A549 (cell line): Measurements from ENCODE around the gene NRN1. TPM values are rescaled to one million over a fixed set of nuclear protein-coding genes. Genes with fewer than 3 reads are reported as not detected.

Source experiments
- ATAC-seq, 2 experiments: fragments of 200-7000 bp in 1 of 2; fragments of >200 bp in 1 of 2; cut with Nextera tagmentation in 1 of 2; cut with Tn5 transposase in 1 of 2; 3 replicates each; pipeline versions ENCODE4 v1.8.0 to v1.9.1; 2018 to 2020; ENCODE audit warnings: mild to moderate bottlenecking in 1 of 2, moderate library complexity in 1 of 2
- CTCF ChIA-PET: fragments of 300-600 bp; sonication (Branson Sonifier 250); formaldehyde crosslinking; extraction: SDS; loops from one replicate; lab custom pipeline; 2021; ENCODE audit warnings: antibody characterized with exemption, inconsistent platforms; lab: Yijun Ruan, JAX
- POLR2A ChIA-PET: fragments of 350-600 bp; formaldehyde crosslinking; extraction: SDS; loops from one replicate; lab custom pipeline; 2021; ENCODE audit warnings: antibody characterized with exemption, inconsistent platforms; lab: Yijun Ruan, JAX
- DNase-seq, 2 experiments: peaks; one replicate each; pipeline versions ENCODE4 v3.0.0 to v3.0.0-alpha.2; 2011 to 2016; ENCODE audit warnings: low read depth in 1 of 2, low spot score in 1 of 2
- FAIRE-seq: peaks from 2 replicates; lab custom pipeline; 2011; peaks lifted over from hg19 to GRCh38; lab: Jason Lieb, UNC
- H3K27ac ChIP-seq, 2 experiments: fragments of >200 bp; sonication (Bioruptor Twin); formaldehyde crosslinking; 3 replicates each; pipeline ENCODE4 v1.5.1; 2016 to 2017
- H3K4me1 ChIP-seq: fragments of >200 bp; sonication (Bioruptor Twin); formaldehyde crosslinking; 3 replicates; pipeline ENCODE4 v1.6.1; 2016
- H3K4me2 ChIP-seq: fragments of >200 bp; sonication (Bioruptor Twin); formaldehyde crosslinking; 3 replicates; pipeline ENCODE4 v1.6.1; 2016
- H3K4me3 ChIP-seq: fragments of >200 bp; sonication (Bioruptor Twin); formaldehyde crosslinking; 3 replicates; pipeline ENCODE4 v1.5.1; 2016
- H3K9me3 ChIP-seq: fragments of >200 bp; sonication (Bioruptor Twin); formaldehyde crosslinking; 3 replicates; pipeline ENCODE4 v1.6.1; 2016
- BCL3 ChIP-seq: fragments of >200 bp; sonication (Bioruptor Twin); formaldehyde crosslinking; IDR thresholded peaks from 3 replicates; pipeline ENCODE4 v1.6.1; 2016
- CBX2 ChIP-seq: fragments of 200-600 bp; sonication (generic); IDR thresholded peaks from 2 replicates; pipeline ENCODE4 v1.6.1; 2016; ENCODE audit warnings: low read depth, mild to moderate bottlenecking, borderline replicate concordance
- CHD2 ChIP-seq: fragments of 150-350 bp; IDR thresholded peaks from 2 replicates; pipeline ENCODE4 v1.6.1; 2014; ENCODE audit warnings: low read length; ENCODE audit not compliant: partially characterized antibody
- EHMT2 ChIP-seq: fragments of 200-600 bp; sonication (generic); IDR thresholded peaks from 2 replicates; pipeline ENCODE4 v1.6.1; 2016; ENCODE audit warnings: antibody characterized with exemption, low read depth, mild to moderate bottlenecking, moderate library complexity
- ELK1 ChIP-seq: fragments of 150-350 bp; IDR thresholded peaks from 2 replicates; pipeline ENCODE4 v1.6.1; 2014; ENCODE audit warnings: low read depth, mild to moderate bottlenecking, low read length
- FOSL2 ChIP-seq, 2 experiments: fragments of 450-650 bp in 1 of 2; fragments of >200 bp in 1 of 2; sonication (Bioruptor Twin) in 1 of 2; formaldehyde crosslinking; IDR thresholded peaks; 2 replicates each; pipeline versions ENCODE4 v1.5.0 to v1.6.1; 2016 to 2020; ENCODE audit warnings: mild to moderate bottlenecking in 1 of 2, moderate library complexity in 1 of 2
- FOXS1 ChIP-seq: fragments of 250-450 bp; sonication (Bioruptor Pico); IDR thresholded peaks from 2 replicates; pipeline ENCODE4 v1.5.0; 2020; ENCODE audit warnings: mild to moderate bottlenecking, moderate library complexity
- GATA3 ChIP-seq: IDR thresholded peaks from 2 replicates; pipeline ENCODE4 v1.6.1; 2012; ENCODE audit warnings: borderline replicate concordance
- HEYL ChIP-seq: fragments of 250-450 bp; sonication (Bioruptor Pico); IDR thresholded peaks from 2 replicates; pipeline ENCODE4 v1.8.0; 2021; ENCODE audit warnings: mild to moderate bottlenecking, moderate library complexity
- HMGXB4 ChIP-seq: fragments of 250-450 bp; sonication (Bioruptor Pico); IDR thresholded peaks from 2 replicates; pipeline ENCODE4 v1.5.0; 2021; ENCODE audit warnings: mild to moderate bottlenecking, moderate library complexity, borderline replicate concordance
- HOXB5 ChIP-seq: fragments of 250-450 bp; sonication (Bioruptor Pico); IDR thresholded peaks from 2 replicates; pipeline ENCODE4 v1.5.0; 2020; ENCODE audit warnings: mild to moderate bottlenecking, moderate library complexity
- JUNB ChIP-seq: fragments of >200 bp; sonication (Bioruptor Twin); formaldehyde crosslinking; IDR thresholded peaks from 2 replicates; pipeline ENCODE4 v1.6.1; 2016
- MAFK ChIP-seq: fragments of 450-650 bp; IDR thresholded peaks from 2 replicates; pipeline ENCODE4 v1.6.1; 2014; ENCODE audit not compliant: partially characterized antibody
- POLR2AphosphoS2 ChIP-seq: conservative IDR thresholded peaks from 2 replicates; pipeline ENCODE4 v1.6.1; 2012; ENCODE audit warnings: low read length, improper control_type of control experiment, inconsistent platforms
- RAD21 ChIP-seq, 2 experiments: fragments of >200 bp in 1 of 2; sonication (Bioruptor Twin) in 1 of 2; formaldehyde crosslinking in 1 of 2; IDR thresholded peaks in 1 of 2; conservative IDR thresholded peaks in 1 of 2; 2 replicates in 1 of 2; 3 replicates in 1 of 2; pipeline ENCODE4 v1.6.1; 2012 to 2018; ENCODE audit warnings: inconsistent platforms in 1 of 2
- RCOR1 ChIP-seq: fragments of 150-350 bp; IDR thresholded peaks from 2 replicates; pipeline ENCODE4 v1.6.1; 2014; ENCODE audit warnings: antibody characterized with exemption, low read length, low read depth
- SMC3 ChIP-seq: fragments of >200 bp; sonication (Bioruptor Twin); formaldehyde crosslinking; IDR thresholded peaks from 3 replicates; pipeline ENCODE4 v1.6.1; 2018; ENCODE audit warnings: inconsistent platforms
- SREBF2 ChIP-seq: fragments of 450-650 bp; IDR thresholded peaks from 2 replicates; pipeline ENCODE4 v1.6.1; 2014; ENCODE audit warnings: mild to moderate bottlenecking, moderate library complexity
- ZC3H11A ChIP-seq: fragments of 450-650 bp; IDR thresholded peaks from 2 replicates; pipeline ENCODE4 v1.6.1; 2014; ENCODE audit warnings: antibody characterized with exemption, mild to moderate bottlenecking
- ZSCAN20 ChIP-seq: fragments of 250-450 bp; sonication (Bioruptor Pico); IDR thresholded peaks from 2 replicates; pipeline ENCODE4 v1.8.0; 2022; ENCODE audit warnings: mild to moderate bottlenecking, moderate library complexity
- WGBS: methylation state at CpG from one replicate; pipeline ENCODE4 v1.1.6; 2017; ENCODE audit errors: missing lambda C conversion rate; 5-methylcytosine and 5-hydroxymethylcytosine counted together
- polyA plus RNA-seq, 4 experiments: library from polyadenylated mRNA; depleted of rRNA in 3 of 4; stranded (reverse); fragments of >200 nt; fragmentation: RNase III in 1 of 4; extraction: RNeasy Plus Mini Kit Qiagen cat#74134 plus additional on column Dnase treatment in 1 of 4; gene quantifications; 2 replicates in 3 of 4; 3 replicates in 1 of 4; pipeline ENCODE4 v1.2.3, GENCODE V29; 2011 to 2017

The NRN1 gene
- polyA plus RNA-seq, 2 of the 4 experiments (the other 2 are of a cell fraction), result 0.35 to 0.39 TPM

GRCh38 chr6:5994999-5995657 lies 11.6 kb downstream of the NRN1 start:
- no peak overlapping the region for H3K27ac ChIP-seq
- no peaks in the 10 kb centered on the region for H3K9me3 ChIP-seq
- 26% methylated on average over 23 of the region's 26 CpGs for WGBS
- ChIA-PET POLR2A (no interaction called here), CTCF (interaction anchor here (0.5 to 1.2 kb wide), 3 partner anchors 9 to 851 kb away, joined by 3 to 4 read pairs (median 3); no protein-coding TSS in a partner anchor)
- TF ChIP-seq SMC3 (no peak), MAFK (peak; percentile 7), CHD2 (no peak)
- no peak overlapping the region for H3K4me3 ChIP-seq
- FAIRE-seq, result no peak
- no peak for DNase-seq
- no peak overlapping the region for H3K4me2 ChIP-seq
- no peaks in the 10 kb centered on the region for H3K4me1 ChIP-seq
- ATAC-seq, result no peak

GRCh38 chr6:5994234-5994998 lies 12.3 kb downstream of the NRN1 start:
- TF ChIP-seq HMGXB4 (no peak), GATA3 (no peak), RAD21 (conservative IDR thresholded peaks at IDR 0.05 in 1 of 2, IDR thresholded peaks at IDR 0.05 in 1 of 2) (no peak), JUNB (no peak), ELK1 (no peak), HOXB5 (CRISPR knock-in tag) (no peak), EHMT2 (no peak), FOSL2 (IDR thresholded peaks at IDR 0.05) (no peak), FOSL2 (CRISPR knock-in tag; IDR thresholded peaks at IDR 0.05) (no peak), FOXS1 (CRISPR knock-in tag) (no peak), RCOR1 (no peak), ZC3H11A (no peak), MAFK (no peak), SREBF2 (no peak), HEYL (CRISPR knock-in tag) (no peak), BCL3 (no peak), CBX2 (no peak), ZSCAN20 (no peak), POLR2AphosphoS2 (no peak)
- TF ChIP-seq, all 56 proteins: peak for 0
- 45% methylated on average over 23 of the region's 38 CpGs for WGBS
- no peak overlapping the region for H3K27ac ChIP-seq
- H3K4me1 ChIP-seq, result no peaks in the 10 kb centered on the region
- H3K4me3 ChIP-seq, result no peak overlapping the region
- DNase-seq, result no peak
- no peaks in the 10 kb centered on the region for H3K9me3 ChIP-seq
- H3K4me2 ChIP-seq, result no peak overlapping the region
- ChIA-PET POLR2A (interaction anchor here (0.7 kb wide), 1 partner anchor 18 kb away, joined by 4 read pairs; no protein-coding TSS in a partner anchor), CTCF (interaction anchor here (1.2 kb wide), 1 partner anchor 8 kb away, joined by 4 read pairs; no protein-coding TSS in a partner anchor)
- ATAC-seq, result no peak
- FAIRE-seq, result no peak
